PC-9 (cell line): ENCODE results near the gene CACNG6. TPM values are rescaled to one million over a fixed set of nuclear protein-coding genes. Genes with fewer than 3 reads are reported as not detected.

Experiments used
- BruUV-seq: library from RNA; stranded (reverse); fragments of 400-500 nt; replicated peaks from 2 replicates; lab custom pipeline; 2021; lab: Mats Ljungman, UMichigan
- CTCF ChIA-PET: fragments of 300-600 bp; sonication (Branson Sonifier 250); formaldehyde crosslinking; loops from one replicate; lab custom pipeline; 2022; ENCODE audit warnings: antibody characterized with exemption; lab: Charles Lee
- POLR2A ChIA-PET: fragments of 300-600 bp; sonication (Branson Sonifier 250); formaldehyde crosslinking; loops from one replicate; lab custom pipeline; 2022; ENCODE audit warnings: antibody characterized with exemption; ENCODE audit not compliant: unreplicated experiment; lab: Charles Lee
- DNase-seq, 2 experiments: peaks; one replicate each; pipeline versions ENCODE4 v3.0.0 to v3.0.0-alpha.2; 2015 to 2022; ENCODE audit warnings: mixed read lengths in 1 of 2
- H2AFZ ChIP-seq: fragments of 200-600 bp; sonication (generic); 2 replicates; pipeline ENCODE4 v1.8.1; 2017; ENCODE audit warnings: antibody characterized with exemption
- H3F3A ChIP-seq: fragments of 200-600 bp; sonication (generic); 2 replicates; pipeline ENCODE4 v1.8.1; 2017; ENCODE audit warnings: antibody characterized with exemption, mild to moderate bottlenecking, low read depth; ENCODE audit not compliant: insufficient read depth
- H3K27ac ChIP-seq: fragments of 200-600 bp; sonication (generic); 2 replicates; pipeline ENCODE4 v1.6.1; 2016; ENCODE audit warnings: mixed run types
- H3K27me3 ChIP-seq: fragments of 200-600 bp; sonication (generic); 2 replicates; pipeline ENCODE4 v1.6.1; 2016; ENCODE audit warnings: low read depth, mixed run types; ENCODE audit not compliant: insufficient read depth
- H3K36me3 ChIP-seq: fragments of 200-600 bp; sonication (generic); 2 replicates; pipeline ENCODE4 v1.6.1; 2016; ENCODE audit warnings: low read depth, mixed run types
- H3K4me1 ChIP-seq: fragments of 200-600 bp; sonication (generic); replicated peaks from 2 replicates; pipeline ENCODE4 v1.6.1; 2016; ENCODE audit warnings: mixed run types; ENCODE audit not compliant: insufficient read depth
- H3K4me2 ChIP-seq: fragments of 200-600 bp; sonication (generic); 2 replicates; pipeline ENCODE4 v1.6.1; 2017; ENCODE audit warnings: mixed run types
- H3K4me3 ChIP-seq: fragments of 200-600 bp; sonication (generic); 2 replicates; pipeline ENCODE4 v1.6.1; 2016; ENCODE audit warnings: mixed run types
- H3K79me2 ChIP-seq: fragments of 200-600 bp; sonication (generic); 2 replicates; pipeline ENCODE4 v1.6.1; 2017; ENCODE audit warnings: low read depth, mixed run types
- H3K9me2 ChIP-seq: fragments of 200-600 bp; sonication (generic); 2 replicates; pipeline ENCODE4 v1.8.1; 2017; ENCODE audit warnings: mild to moderate bottlenecking; ENCODE audit not compliant: insufficient read depth
- H3K9me3 ChIP-seq: fragments of 200-600 bp; sonication (generic); 2 replicates; pipeline ENCODE4 v1.8.1; 2016; ENCODE audit warnings: low read depth; ENCODE audit not compliant: insufficient read depth
- H4K20me1 ChIP-seq: fragments of 200-600 bp; sonication (generic); 2 replicates; pipeline ENCODE4 v1.8.1; 2017; ENCODE audit not compliant: insufficient read depth
- CTCF ChIP-seq: fragments of 200-600 bp; sonication (generic); conservative IDR thresholded peaks from 2 replicates; pipeline ENCODE4 v1.6.1; 2017; ENCODE audit warnings: mixed run types, antibody characterized with exemption, mild to moderate bottlenecking, moderate library complexity
- EZH2 ChIP-seq: fragments of 200-600 bp; sonication (generic); IDR thresholded peaks from 2 replicates; pipeline ENCODE4 v1.8.0; 2017; ENCODE audit warnings: antibody characterized with exemption, low read depth
- intact Hi-C: fragments of 100-400 bp; cut with micrococcal nuclease; formaldehyde crosslinking; loops from one replicate; pipeline ENCODE4 v1.10.0; 2022; ENCODE audit not compliant: unreplicated experiment
- total RNA-seq: library from RNA; stranded (reverse); gene quantifications from 2 replicates; pipeline ENCODE4 v1.2.3, GENCODE V29; 2021

CACNG6 gene
- total RNA-seq, 1 experiment from 2014 or later = 11.5 TPM

- H3K4me3 ChIP-seq = peak overlapping the region; percentile 42; the same call in 1 of the 2 replicates
- peak overlapping the region; percentile 60 for H3K27ac ChIP-seq
- H3K27me3 ChIP-seq = no peaks in the 10 kb centered on the region
- intact Hi-C loops = loop anchor here (2.0 kb wide), 2 partner anchors 39 to 155 kb away; partner anchors contain the start of gene CNOT3
- H2AFZ ChIP-seq = no peak overlapping the region
- no peak for TF ChIP-seq EZH2
- no peak for TF ChIP-seq CTCF
- peak overlapping the region; percentile 72 for H3K4me2 ChIP-seq
- H3K36me3 ChIP-seq = no peaks in the 10 kb centered on the region
- DNase-seq = no peak
- no peaks in the 10 kb centered on the region for H3K9me2 ChIP-seq
- POLR2A ChIA-PET = interaction anchor here (1.7 kb wide), 1 partner anchor 114 kb away, joined by 49 read pairs; the partner anchor contains the start of gene MYADM
- no peaks in the 10 kb centered on the region for H3K79me2 ChIP-seq
- peaks cover 27% of the 10 kb centered on the region for H3F3A ChIP-seq
- no TSS peak for BruUV-seq
- H3K4me1 ChIP-seq = peaks cover 6% of the 10 kb centered on the region; the same call in 1 of the 2 replicates
- H3K9me3 ChIP-seq = no peaks in the 10 kb centered on the region
- CTCF ChIA-PET = interaction anchor here (0.6 to 1.6 kb wide), 2 partner anchors 43 to 189 kb away, joined by 5 to 6 read pairs; no protein-coding TSS in a partner anchor
- no peaks in the 10 kb centered on the region for H4K20me1 ChIP-seq
Observed at GRCh38 chr19:53981376-53981951, 10.0 kb upstream of the CACNG6 start.

- Histone ChIP-seq H3K36me3 (no peaks in the 10 kb centered on the region), H3K9me2 (no peaks in the 10 kb centered on the region), H3K27ac (no peak overlapping the region), H3K4me2 (no peak overlapping the region), H3K4me1 (peaks cover 6% of the 10 kb centered on the region; the same call in 1 of the 2 replicates), H3K9me3 (no peaks in the 10 kb centered on the region), H2AFZ (no peak overlapping the region), H3K79me2 (no peaks in the 10 kb centered on the region), H3K27me3 (no peaks in the 10 kb centered on the region), H3F3A (peaks cover 29% of the 10 kb centered on the region), H4K20me1 (no peaks in the 10 kb centered on the region), H3K4me3 (no peak overlapping the region)
- ChIA-PET POLR2A (no interaction called here), CTCF (no interaction called here)
- DNase-seq = no peak
- TF ChIP-seq CTCF = no peak
- TF ChIP-seq EZH2 = no peak
- intact Hi-C loops = no loop called here
- no TSS peak for BruUV-seq
Observed at GRCh38 chr19:53982001-53982451, 9.4 kb upstream of the CACNG6 start.

GRCh38 chr19:53982611-53983010, 8.8 kb upstream of the CACNG6 start:
- Histone ChIP-seq H3K4me3 (no peak overlapping the region), H3K4me1 (peaks cover 6% of the 10 kb centered on the region; the same call in 1 of the 2 replicates), H3K27me3 (no peaks in the 10 kb centered on the region), H3K9me3 (no peaks in the 10 kb centered on the region), H3K79me2 (no peaks in the 10 kb centered on the region), H2AFZ (no peak overlapping the region), H3K9me2 (no peaks in the 10 kb centered on the region), H4K20me1 (no peaks in the 10 kb centered on the region), H3K36me3 (no peaks in the 10 kb centered on the region), H3K27ac (no peak overlapping the region), H3K4me2 (no peak overlapping the region), H3F3A (peaks cover 35% of the 10 kb centered on the region)
- DNase-seq = no peak
- POLR2A ChIA-PET = no interaction called here
- intact Hi-C loops = no loop called here
- CTCF ChIA-PET = no interaction called here
- TF ChIP-seq CTCF (no peak), EZH2 (no peak)
- BruUV-seq = no TSS peak
